NAMALWA (cell line): Measurements from ENCODE around the gene EIF4ENIF1.
"Not testable (repeated sequence)": the region's sequence is repeated elsewhere in the genome, so short reads cannot be mapped to it uniquely, and the experiment has no call there.

ENCODE experiments used
- DNase-seq: peaks from one replicate; pipeline ENCODE4 v3.0.0-alpha.2; 2015; ENCODE audit warnings: low spot score

EIF4ENIF1 gene

GRCh38 chr22:31441652-31442051, 48.0 kb downstream of the EIF4ENIF1 start:
- DNase-seq = no peak

GRCh38 chr22:31440681-31441080, 49.0 kb downstream of the EIF4ENIF1 start:
- no peak for DNase-seq

GRCh38 chr22:31439808-31440207, 49.8 kb downstream of the EIF4ENIF1 start:
- DNase-seq = no peak

GRCh38 chr22:31436132-31436531, 53.5 kb downstream of the EIF4ENIF1 start:
- DNase-seq = no peak

- DNase-seq = no peak
Observed at GRCh38 chr22:31431950-31432349, 57.7 kb downstream of the EIF4ENIF1 start.

- no peak for DNase-seq
Observed at GRCh38 chr22:31425331-31426050, 64.2 kb downstream of the EIF4ENIF1 start.

- not testable (repeated sequence) for DNase-seq
Observed at GRCh38 chr22:31402350-31402749, 87.3 kb downstream of the EIF4ENIF1 start.

GRCh38 chr22:31400023-31400397, 89.6 kb downstream of the EIF4ENIF1 start:
- DNase-seq = no peak

GRCh38 chr22:31399211-31400022, 90.2 kb downstream of the EIF4ENIF1 start, which contains the start of gene DRG1:
DRG1 (plus strand) TSS chr22:31399604; CDS start chr22:31399684, 80 bp downstream.
- peak; percentile 97 for DNase-seq

GRCh38 chr22:31398231-31398630, 91.4 kb downstream of the EIF4ENIF1 start:
- no peak for DNase-seq

- peak; percentile 9 for DNase-seq
Observed at GRCh38 chr22:31394326-31394725, 95.3 kb downstream of the EIF4ENIF1 start.

- peak; percentile 55 for DNase-seq
Observed at GRCh38 chr22:31393893-31394292, 95.7 kb downstream of the EIF4ENIF1 start.
